Left renal pelvis (tissue), 4 donors: ENCODE results near the gene SOS2. TPM values are rescaled to one million over a fixed set of nuclear protein-coding genes. Genes with fewer than 3 reads are reported as not detected.

Experiments
- polyA plus RNA-seq, 4 donors: library from polyadenylated mRNA; unstranded; fragments of 120-200 nt; gene quantifications; one replicate each; pipeline ENCODE4 v1.2.1, GENCODE V29; 2013; ENCODE audit not compliant: insufficient read length in 4 of 4

Gene SOS2
- polyA plus RNA-seq, 4 donors: 34.8 to 46.3 (median 38.4) TPM

Other genes starting within 250 kb of the SOS2 start
- gene VCPKMT, start 115.0 kb downstream of the SOS2 start, polyA plus RNA-seq: 10 to 100 TPM; 12.7 to 17.7 (median 15.3) TPM
- gene L2HGDH, start 80.7 kb upstream of the SOS2 start, polyA plus RNA-seq: 10 to 100 TPM in 2 of 4 donors, 1 to 10 TPM in 2; 3.7 to 11.0 (median 9.7) TPM
- 10 to 100 TPM; 13.7 to 28.6 (median 22.5) TPM for gene DMAC2L, start 80.7 kb upstream of the SOS2 start, polyA plus RNA-seq
- gene CDKL1, start 165.3 kb upstream of the SOS2 start, polyA plus RNA-seq: 10 to 100 TPM in 2 of 4 donors, 1 to 10 TPM in 2; 6.8 to 10.8 (median 9.3) TPM